ENCODE results near the gene SESTD1. TPM values are rescaled to one million over a fixed set of nuclear protein-coding genes. Genes with fewer than 3 reads are reported as not detected.
"Not testable (repeated sequence)": the region's sequence is repeated elsewhere in the genome, so short reads cannot be mapped to it uniquely, and the experiment has no call there.

SESTD1 gene
- polyA plus RNA-seq, 3 donors: 83.2 to 98.1 (median 85.7) TPM

DNA sequence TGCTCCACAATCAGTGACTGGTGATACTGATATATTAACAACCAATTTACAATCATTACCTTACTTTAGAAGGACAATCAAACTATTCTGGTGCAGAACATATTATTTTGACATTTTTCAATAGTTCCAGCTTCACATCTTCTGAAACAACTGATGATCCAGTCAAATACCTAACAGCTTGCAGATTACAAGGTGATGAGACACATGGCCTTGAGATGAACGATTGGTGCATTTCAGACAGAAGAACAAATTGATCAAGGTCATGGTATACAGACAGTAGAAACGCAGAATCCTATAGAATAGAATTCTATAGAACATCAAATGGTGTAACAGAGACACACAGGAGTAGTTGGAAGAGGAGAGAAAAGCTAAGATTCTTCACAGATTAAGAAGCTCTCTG, 24.8 kb downstream of the SESTD1 start:
- no peak for DNase-seq (ENCODE audit: low read depth in 3 of 3, low spot score in 2 of 3)

DNA sequence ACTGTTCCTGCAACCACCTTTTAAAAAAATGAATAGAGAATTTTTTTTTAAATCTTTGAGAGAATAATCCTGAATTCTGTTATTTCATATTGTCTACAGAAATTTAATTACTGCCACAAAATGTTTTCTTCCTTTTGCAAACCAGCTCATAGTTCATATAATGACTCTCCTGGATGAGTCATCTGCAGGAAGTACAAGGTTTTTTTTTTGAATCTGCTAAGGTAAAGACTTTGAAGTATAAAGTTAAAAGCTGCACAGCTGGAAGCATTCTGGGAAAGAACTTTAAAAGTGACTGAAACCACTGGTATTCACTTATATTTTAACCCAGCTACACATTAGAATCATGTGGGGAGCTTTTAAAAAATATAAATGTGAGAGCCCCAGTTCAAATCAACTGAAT, 25.4 kb downstream of the SESTD1 start:
- DNase-seq (ENCODE audit: low read depth in 3 of 3, low spot score in 2 of 3): no peak

DNA sequence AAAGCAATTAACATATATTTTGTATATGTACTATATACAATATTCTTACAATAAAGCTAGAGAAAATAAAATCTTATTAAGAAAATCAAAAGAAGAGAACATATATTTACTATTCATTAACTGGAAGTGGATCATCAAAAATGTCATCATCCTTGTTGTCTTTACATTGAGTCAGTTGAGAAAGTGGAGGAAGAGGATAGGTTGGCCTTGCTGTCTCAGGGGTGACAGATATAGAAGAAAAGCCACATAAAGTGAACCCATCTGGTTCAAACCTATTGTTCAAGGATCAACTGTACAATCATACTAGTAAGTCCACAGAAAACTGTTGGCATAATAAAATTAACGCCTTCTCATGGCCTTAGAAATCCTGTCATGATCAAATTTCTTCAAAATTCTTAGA, 26.6 kb downstream of the SESTD1 start:
- no peak for DNase-seq (ENCODE audit: low read depth in 3 of 3, low spot score in 2 of 3)

DNA sequence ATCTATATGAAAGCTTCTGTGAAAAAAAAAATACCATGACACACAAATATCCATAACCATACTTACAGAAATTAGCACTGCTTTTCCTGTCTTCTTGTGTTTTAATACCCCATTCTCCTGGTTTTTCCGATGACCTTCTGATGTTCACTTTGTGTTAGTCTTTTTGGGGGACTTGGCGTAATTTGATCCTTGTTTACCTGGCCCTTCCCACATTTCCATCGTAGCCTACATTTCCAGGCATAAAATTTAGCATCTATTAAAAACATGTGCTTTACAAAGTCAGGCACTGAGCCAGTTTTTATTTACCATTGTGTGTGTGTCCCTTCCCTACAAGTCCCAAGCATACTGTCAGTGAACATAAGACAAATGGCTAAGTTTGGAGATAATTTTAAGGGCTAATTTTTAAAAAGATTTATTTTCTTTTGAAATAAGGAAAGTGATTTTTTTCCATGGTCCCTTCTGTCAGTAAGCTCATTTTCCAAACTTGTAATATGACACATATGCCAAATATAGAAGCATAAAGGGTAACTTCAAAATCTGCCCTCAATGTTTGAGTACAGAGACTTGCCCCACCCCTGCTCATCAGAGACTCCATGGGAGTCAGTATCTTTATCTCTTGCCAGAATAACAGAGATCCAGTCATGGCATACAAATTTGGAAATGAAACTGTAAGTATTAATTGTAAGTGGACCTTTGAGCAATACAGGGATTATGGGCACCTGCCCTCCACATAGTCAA, 27.3 kb downstream of the SESTD1 start:
- DNase-seq (ENCODE audit: low read depth in 3 of 3, low spot score in 2 of 3): no peak

DNA sequence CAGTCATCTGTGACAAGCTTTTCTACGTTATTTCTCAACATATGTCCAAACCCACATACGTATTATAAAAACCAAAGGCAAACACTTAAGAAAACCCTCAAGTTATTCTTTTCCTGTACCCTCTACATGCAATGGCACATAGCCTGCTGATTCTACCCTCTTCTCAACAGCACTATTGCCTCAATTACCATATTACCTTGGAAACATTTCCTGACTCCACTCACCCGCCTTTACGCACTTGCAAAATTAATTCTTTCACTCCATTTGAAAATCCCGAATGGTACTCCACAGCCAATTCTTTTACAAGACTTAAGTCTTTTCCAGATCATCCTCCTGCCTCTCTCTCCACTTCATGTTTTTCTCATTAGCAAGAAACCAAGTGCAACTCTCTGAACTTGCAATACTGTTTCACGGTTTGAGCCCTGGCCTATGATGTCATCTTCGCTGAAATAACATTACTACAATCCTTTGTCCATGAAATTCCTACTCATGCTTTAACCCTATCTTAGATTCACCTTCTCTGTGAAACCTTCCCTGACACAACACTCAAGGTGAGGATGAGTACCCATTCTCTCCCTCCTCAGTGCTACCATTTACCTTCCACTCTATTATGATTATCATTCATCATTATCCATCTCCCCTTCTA, 29.0 kb downstream of the SESTD1 start:
- no peak for DNase-seq (ENCODE audit: low read depth in 3 of 3, low spot score in 2 of 3)

DNA sequence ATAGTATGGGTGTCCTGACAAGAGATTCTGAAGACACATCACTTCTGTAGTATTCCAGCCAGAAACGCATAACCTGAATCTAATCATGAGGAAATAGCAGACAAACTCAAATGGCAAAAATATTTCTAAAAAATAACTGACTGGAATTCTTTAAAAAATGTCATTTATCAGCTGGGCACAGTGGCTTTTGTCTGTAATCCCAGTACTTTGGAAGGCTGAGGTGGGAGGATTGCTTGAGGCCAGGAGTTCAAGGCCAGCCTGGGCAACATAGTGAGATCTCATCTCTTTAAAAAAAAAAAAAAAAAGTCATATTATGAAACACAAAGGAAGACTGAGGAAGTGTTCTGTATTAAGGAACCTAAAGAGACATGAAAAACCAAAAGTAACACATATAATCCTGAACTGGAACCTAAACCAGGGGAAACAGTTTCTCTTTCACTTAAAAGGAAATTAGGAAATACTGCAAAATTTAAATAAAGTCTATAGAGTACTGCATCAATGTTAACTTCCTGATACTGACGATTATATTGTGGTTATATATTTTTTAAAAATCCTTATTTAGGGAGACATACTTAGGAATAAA, 29.9 kb downstream of the SESTD1 start:
- no peak for DNase-seq (ENCODE audit: low read depth in 3 of 3, low spot score in 2 of 3)

DNA sequence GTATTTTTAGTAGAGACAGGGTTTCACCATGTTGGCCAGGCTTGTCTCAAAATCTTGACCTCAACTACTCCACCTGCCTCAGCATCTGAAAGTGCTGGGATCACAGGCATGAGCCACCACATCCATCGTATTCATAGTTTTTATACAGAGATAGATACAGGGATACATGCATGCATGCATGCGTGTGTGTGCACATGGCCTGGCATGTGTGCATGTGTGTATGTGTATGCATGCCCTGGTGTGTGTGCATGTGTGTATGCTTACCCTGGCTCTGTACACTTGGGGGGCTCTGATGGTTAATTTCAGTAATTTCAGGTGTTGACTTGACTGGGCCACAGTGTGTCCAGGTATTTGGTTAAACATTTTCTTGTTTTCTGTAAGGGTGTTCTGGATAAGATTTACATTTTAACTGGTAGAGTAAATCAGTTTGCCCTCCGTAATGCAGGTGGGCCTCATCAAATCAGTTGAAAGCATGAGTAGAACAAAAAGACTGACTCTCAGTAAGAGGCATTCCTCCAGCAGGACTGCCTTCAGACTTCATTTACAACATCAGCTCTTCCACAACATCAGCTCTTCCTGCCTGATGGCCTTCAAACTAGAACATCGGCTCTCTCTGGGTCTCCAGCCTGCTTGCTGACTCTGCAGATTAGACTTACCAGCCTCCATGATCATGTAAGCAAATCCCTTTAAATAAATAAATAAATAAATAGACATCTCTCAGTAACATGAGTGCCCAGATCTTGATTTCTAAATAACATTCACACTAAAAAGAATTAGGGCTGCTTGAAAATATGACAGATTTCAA, 30.8 kb downstream of the SESTD1 start:
- DNase-seq (ENCODE audit: low read depth in 3 of 3, low spot score in 2 of 3): no peak

DNA sequence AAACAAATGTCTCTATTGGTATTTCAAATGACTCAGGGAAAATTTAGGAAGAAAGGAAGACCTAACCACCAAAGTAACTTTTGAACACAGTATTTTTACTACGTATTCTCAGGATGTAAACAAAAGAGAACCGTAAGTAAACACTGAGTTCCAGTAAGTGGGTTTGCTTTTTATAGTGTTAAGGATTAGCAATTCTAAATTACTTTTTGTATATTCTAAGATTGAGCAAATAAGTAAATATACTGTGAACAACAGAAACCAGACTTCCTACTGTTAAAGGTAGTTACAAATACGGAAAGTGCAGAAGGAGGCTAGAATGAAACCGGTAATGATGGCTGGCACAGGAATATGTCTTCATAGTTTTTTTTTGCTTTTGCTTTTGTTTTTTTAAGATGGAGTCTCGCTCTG, 31.5 kb downstream of the SESTD1 start:
- no peak for DNase-seq (ENCODE audit: low read depth in 3 of 3, low spot score in 2 of 3)

DNA sequence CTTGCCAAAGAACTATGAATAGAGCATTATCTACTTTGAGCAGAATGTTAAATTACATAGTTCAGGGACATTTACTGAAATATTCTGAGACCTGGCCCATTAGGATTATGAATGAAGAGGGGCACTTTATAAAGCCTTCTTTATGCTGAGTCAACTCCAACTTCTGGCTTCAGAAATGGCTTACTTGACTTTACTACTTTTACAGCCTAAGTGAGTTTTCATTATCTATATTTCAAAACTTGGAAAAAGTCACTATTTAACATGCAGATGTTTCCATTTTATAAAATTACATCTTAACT, 37.7 kb downstream of the SESTD1 start:
- DNase-seq (ENCODE audit: low read depth in 3 of 3, low spot score in 2 of 3): no peak

DNA sequence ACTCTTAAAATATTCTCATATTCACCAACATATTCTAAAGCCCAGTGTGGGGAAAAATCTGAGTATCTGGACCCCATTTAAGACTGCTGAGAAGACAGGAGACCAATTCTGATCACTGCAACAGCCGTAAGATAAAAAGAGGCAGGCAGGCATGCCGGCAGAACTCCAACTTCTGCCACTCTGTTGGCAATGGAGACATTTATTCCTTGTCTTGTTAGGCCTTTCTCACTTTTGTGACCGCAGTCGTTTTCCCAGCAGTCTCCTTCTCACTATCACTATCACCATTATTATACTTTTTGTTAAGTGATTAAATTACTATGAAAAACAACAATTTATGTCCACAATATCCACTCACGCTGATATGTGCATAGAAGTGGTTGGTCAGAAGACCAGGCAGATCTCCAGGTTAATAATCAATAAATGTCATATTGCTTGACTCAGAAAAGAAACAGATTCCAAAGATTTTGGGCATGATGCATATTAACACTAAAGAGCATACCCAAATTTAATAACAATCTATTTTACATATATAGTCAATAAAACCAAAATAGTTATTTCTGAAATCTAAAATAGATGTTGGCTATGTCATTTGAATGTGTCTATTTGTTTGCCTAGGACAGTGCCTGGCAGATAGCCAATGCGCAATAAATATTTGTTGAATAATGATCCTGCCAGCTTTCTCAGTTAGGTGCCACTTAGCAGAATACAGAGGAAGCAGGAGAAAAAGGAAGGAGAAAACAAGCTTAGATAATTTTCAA, 38.2 kb downstream of the SESTD1 start:
- DNase-seq (ENCODE audit: low read depth in 3 of 3, low spot score in 2 of 3): no peak

DNA sequence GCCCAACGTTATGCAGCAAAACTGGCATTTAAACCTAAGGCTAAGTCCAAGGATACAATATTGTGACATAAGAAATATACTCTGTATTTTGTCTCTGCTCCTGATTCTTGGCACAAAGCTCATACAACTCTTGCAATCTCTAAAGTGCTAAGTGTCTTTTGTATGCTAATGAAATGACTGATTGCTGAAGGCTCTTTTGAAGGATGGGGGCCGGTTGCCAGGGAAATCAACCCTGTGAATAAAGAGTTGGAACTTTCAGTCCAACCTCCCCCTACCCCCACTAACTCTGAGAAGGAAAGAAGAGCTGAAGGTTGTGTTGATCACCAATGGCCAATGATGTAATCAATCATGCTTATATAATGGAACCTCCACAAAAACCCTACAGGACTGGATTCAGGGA, 40.3 kb downstream of the SESTD1 start:
- DNase-seq (ENCODE audit: low read depth in 3 of 3, low spot score in 2 of 3): no peak

DNA sequence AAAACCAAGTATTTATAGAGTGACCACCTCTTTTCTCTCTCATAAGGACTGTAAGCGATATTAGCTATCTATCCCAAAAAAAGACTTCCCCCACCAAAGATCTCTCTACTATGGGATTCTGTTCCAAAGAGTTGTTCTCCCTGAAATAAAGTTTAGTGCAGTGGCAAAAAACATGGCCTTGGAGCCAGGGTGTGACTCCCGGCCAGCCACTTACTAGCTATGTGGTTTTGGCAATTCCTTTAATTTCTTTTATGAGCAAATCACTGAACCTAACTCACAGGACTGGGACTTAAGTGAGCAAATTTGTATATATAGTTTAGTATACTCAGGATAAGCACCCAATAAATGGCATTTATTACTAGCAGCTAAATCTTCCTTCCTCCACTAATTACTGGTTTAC, 42.6 kb downstream of the SESTD1 start:
- no peak for DNase-seq (ENCODE audit: low read depth in 3 of 3, low spot score in 2 of 3)

DNA sequence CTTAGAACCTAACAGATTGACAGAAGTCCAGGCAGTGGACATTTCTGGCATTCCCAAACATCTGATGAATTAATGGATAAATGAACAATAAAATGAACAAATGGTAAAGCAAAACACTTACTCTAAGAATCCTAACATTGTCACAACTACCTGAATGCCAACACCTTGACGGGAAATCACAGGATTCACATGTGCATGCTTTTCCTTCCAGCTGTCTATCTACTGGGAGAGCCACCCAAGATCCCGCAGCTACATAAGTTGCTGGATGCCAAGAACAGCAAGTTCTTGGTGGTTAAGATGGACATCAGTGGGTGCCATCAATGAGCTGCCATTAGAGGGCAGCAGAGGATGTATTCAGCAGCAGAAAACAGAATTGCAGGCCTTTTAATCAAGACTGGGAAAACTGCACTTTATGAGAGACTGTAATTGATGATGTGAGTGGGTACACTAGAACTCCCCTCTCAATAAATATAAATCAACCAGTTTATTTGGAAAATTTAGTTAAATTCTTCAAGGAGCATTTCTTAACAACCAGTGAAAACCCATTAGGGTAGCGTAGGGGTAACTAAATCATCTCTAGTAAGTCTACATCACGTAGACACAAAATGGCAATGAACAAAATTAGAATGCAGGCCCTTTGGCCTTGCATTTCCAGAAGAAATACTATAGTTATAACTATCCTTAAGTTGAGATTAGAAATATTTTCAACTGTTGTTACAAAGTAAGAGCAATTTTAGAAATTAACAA, 45.6 kb downstream of the SESTD1 start:
- DNase-seq (ENCODE audit: low read depth in 3 of 3, low spot score in 2 of 3): peak; percentile 58 to 65 (median 65)

DNA sequence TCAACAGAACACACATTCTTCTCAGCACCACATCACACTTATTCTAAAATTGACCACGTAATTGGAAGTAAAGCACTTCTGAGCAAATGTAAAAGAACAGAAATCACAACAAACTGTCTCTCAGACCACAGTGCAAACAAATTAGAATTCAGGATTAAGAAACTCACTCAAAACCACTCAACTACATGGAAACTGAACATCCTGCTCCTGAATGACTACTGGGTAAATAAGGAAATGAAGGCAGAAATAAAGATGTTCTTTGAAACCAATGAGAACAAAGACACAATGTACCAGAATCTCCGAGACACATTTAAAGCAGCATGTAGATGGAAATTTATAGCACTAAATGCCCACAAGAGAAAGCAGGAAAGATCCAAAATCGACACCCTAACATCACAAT, 50.0 kb downstream of the SESTD1 start:
- DNase-seq (ENCODE audit: low read depth in 3 of 3, low spot score in 2 of 3): not testable (repeated sequence)

DNA sequence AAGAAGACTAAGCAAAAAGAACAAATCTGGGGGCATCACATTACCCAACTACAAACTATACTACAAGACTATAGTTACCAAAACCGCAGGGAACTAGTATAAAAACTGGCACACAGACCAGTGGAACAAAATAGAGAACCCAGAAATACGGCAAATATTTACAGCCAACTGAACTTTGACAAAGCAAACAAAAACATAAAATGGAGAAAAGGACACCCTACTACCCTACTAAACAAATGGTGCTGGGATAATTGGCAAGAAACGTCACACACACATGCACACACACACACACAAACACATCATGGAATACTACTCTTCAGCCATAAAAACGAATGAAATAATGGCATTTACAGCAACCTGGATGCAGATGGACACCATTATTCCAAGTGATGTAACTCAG, 53.3 kb downstream of the SESTD1 start:
- no peak for DNase-seq (ENCODE audit: low read depth in 3 of 3, low spot score in 2 of 3)

DNA sequence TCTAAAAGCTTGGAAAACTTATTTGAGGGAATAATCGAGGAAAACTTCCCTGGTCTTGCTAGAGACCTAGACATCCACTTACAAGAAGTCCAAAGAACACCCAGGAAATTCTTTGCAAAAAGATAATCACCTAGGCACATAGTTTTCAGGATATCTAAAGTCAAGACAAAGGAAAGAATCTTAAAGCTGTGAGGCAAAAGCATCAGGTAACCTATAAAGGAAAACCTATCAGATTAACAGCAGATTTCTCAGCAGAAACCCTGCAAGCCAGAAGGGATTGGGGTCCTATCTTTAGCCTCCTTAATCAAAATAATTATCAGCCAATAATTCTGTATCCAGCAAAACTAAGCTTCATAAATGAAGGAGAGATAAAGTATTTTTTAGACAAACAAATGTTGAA, 56.4 kb downstream of the SESTD1 start:
- not testable (repeated sequence) for DNase-seq (ENCODE audit: low read depth in 3 of 3, low spot score in 2 of 3)

DNA sequence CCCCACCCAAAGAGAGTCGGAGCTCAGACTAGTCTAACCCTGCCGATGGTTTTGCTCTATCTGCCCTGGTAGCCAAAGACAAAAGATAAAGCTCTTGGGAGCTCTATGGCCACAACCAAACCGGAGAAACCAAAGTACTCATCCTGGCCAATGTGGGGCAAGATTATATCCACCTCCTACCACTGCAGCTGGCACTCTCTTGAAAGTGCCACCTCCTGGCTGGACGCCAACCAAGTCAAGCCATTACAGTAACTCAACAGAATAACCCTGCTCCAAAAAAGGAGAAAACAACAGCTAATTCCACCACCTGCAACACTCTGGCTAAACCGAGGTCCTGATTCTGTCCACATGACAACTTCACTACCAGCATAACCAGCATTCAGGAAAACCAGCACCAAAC, 57.6 kb downstream of the SESTD1 start:
- DNase-seq (ENCODE audit: low read depth in 3 of 3, low spot score in 2 of 3): no peak

DNA sequence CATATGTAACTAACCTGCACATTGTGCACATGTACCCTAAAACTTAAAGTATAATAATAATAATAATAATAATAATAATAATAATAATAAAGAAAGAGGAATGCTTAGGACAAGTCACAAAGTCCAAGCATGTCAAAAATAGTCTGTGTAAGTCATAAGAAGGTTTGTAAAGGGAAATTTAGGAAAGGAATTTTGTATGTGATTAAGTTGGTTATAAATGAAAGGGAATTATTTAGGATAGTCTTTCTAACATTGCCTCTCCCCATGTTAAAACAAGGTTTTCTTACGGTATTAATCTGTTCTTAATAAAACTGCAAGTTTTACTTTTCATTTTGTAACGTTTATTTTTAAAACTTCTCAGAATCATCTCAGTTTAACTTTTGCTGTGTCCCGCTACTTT, 62.8 kb downstream of the SESTD1 start:
- DNase-seq (ENCODE audit: low read depth in 3 of 3, low spot score in 2 of 3): peak in 1 of 3 donors; percentile 10

DNA sequence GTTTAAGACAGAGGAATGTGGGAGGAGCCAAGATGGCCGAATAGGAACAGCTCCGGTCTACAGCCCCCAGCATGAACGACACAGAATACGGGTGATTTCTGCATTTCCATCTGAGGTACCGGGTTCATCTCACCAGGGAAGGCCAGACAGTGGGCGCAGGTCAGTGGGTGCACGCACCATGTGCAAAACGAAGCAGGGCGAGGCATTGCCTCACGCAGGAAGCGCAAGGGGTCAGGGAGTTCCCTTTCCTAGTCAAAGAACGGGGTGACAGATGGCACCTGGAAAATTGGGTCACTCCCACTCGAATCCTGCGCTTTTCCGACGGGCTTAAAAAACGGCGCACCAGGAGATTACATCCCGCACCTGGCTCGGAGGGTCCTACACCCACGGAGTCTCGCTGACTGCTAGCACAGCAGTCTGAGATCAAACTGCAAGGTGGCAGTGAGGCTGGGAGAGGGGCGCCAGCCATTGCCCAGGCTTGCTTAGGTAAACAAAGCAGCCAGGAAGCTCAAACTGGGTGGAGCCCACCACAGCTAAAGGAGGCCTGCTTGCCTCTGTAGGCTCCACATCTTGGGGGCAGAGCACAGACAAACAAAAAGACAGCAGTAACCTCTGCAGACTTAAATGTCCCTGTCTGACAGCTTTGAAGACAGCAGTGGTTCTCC, 68.6 kb downstream of the SESTD1 start:
- not testable (repeated sequence) for DNase-seq (ENCODE audit: low read depth in 3 of 3, low spot score in 2 of 3)

DNA sequence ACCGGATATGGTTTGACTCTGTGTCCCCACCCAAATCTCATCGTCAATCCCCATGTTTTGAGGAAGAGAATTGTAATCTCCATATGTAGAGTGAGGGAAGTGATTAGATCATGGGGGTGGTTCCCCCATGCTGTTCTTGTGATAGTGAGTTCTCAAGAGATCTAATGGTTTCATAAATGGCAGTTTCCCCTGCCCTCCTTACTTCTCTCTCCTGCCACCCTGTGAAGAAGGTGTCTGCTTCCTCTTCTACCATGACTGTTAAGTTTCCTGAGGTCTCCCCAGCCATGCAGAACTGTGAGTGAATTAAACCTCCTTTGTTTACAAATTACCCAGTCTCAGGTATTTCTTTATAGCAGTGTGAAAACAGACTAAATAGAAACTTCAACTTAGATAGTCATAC, 69.5 kb downstream of the SESTD1 start:
- no peak for DNase-seq (ENCODE audit: low read depth in 3 of 3, low spot score in 2 of 3)
